Right renal cortex interstitium (tissue), 3 donors: ENCODE measurements around the gene E2F1. TPM values are rescaled to one million over a fixed set of nuclear protein-coding genes. Genes with fewer than 3 reads are reported as not detected.

Source experiments
- DNase-seq, 3 donors: peaks; one replicate each; pipeline ENCODE4 v3.0.0-alpha.2; 2013; ENCODE audit warnings: low read depth in 3 of 3, low spot score in 2 of 3
- polyA plus RNA-seq, 3 donors: library from polyadenylated mRNA; unstranded; fragments of 120-200 nt; gene quantifications; one replicate each; pipeline ENCODE4 v1.2.1, GENCODE V29; 2013; ENCODE audit not compliant: insufficient read length in 3 of 3

Gene E2F1
- polyA plus RNA-seq, 3 donors = 11.0 to 11.4 (median 11.3) TPM

DNA sequence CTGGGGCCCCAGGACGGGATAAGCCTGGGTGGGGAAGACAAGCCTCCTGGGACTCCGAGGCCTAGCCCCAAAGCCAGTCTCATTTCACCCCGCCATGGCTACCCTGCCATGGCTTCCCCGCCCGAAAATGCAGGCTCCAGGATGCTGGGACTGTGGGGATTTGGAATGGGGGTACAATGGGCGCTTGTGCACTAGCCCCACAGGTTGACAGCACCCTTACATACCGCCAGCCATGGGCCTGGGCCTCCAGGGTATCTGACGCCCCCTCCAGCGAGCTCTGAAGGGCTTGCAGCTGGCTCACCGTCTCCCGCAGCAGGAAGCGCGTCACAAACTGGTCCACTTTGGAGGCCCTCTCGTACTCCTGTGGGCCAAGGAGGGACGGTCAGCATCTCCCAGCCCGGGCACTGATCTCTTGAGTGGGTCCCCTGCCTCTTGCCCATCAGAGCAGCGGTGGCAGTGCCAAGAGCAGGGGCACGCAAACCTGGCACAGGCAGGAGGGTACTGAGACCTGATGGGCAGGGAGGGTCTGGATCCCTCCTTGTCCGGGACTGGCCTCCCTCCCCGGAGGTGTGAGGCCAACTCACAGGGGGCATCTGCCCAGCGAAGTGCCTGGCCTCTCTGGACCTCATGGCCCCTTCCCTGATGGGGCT is 26.0 kb downstream of the E2F1 start:
- no peak for DNase-seq

DNA sequence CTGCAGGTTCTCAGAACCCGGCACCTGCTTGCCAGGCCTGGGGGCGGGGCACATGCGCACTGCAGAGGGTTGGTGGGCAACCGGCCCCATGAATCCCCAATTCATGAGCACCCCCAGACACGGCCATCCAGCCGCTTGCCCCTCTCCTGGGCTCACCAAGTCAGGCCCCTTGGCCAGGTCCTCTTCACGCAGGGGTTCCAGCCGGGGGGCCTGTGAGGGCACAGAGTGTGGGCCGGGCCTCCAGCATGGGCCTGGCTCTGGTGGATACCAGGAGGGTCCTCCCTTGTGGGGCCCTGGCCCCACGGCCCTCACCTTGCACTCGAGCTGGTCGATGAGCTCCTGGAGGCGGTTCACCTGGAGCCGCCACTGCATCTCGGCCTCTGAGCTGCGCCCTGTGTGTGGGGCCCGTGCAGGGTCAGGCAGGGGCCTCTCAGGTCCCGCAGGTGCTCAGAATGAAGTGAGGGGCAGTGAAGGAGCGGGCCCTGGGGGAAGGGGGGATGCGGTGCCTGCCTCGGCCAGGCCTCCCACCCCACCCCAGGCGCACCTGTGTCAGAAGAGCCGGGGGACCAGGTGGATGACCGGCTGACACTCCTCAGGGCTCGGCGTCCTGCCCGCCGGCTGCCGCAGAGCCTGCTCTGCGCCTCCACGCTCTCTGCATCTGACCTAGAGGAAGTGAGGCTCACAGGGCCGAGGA is 26.7 kb downstream of the E2F1 start:
- DNase-seq = no peak

DNA sequence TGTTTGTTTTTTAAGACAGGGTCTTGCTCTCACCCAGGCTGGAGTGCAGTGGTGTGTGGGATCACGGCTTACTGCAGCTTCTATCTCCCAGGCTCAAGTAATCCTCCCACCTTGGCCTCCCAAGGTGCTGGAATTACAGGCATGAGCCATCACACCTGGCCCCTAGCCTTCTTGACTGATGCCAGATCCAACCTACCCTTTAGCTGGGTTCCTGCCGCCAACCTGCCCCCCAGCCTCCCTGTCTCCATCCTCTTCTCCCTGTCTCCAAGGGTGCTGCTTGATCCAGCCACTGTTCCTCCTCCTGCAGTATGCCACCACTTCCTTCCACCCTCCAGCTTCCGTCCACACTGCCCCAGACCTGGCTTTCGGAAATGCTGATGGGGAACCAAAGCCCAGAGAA is 27.3 kb downstream of the E2F1 start:
- DNase-seq = no peak

DNA sequence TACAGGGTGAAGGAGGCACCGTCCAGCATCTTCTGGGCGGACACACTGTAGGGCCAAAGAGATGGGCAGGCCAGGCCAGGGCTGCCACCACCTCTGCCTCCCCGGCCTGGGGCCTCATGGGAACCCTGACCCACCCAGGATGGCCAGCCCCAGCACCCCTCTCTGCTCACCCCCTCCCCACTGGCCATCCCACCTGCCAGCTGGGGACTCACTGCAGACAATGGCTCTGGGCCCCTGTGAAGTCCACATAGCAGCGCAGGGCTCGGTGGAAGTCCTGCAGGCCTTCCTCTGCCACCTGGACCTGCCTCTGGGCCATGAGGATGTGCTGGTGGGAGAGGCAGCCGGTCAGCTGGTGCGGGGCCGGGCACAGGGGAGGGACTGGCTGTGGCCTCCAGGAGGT is 27.7 kb downstream of the E2F1 start:
- DNase-seq = no peak

DNA sequence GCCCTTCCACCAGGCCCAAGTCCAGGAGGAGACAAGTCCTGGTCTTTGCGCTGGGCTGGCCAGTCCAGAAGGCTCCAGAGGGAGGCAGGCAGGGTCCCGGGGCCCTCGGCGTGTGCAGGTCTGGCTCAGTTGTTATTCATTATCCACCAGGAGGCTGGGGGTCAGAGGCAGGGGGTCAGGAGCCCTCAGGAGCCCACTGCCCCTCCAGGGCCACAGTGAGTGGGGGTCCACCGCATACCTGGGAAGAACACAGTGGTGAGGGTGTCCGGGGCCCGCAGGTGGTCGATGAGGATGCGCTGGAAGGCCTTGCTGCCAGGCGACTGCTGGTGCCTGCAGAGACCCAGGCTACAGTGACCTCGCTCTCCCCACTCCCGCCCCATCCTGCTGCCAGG is 28.5 kb downstream of the E2F1 start:
- DNase-seq = no peak

DNA sequence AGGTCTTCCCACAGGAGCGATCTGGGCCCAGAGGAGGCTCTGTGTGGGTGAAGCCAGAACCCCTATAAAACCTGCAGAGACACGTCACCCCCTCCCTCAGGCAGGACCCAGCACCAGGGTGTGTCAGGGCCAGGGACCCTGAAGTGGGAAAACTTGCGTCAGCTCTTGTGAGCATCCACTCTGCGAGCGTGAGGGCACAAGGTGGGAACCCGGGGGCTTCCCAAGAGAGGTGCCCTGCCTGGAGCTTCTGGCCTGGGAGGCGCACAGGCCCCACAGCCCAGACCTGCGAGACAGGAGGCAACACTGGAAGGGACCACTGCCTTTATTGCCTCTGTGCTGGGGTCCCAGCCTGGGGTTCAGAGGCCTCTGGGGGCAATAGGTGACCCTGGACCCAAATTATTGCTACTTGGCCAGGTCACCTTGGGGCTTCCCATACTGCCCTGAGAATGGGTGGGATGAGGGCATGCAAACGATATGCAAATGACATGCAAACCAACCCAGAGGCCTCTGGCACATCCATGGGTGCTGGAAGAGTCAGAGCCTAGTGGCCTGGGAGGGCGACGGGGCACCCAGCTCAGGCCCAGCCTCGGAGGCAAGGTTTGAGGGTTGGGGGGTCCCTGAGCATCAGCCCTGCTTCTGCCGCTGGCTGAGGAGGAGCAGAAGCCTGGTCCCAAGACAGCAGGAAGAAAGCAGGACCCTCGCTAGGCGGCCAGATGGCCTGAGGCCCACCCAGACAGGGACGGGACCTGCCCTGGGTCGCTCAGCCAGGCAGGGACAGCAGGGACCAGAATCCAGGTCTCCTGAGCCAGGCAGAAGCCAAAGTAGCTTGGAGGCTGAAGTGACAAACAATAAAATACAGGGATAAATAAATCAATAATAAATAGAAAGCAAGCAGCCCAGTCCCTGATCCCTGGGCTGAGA is 29.1 kb downstream of the E2F1 start:
- no peak for DNase-seq

DNA sequence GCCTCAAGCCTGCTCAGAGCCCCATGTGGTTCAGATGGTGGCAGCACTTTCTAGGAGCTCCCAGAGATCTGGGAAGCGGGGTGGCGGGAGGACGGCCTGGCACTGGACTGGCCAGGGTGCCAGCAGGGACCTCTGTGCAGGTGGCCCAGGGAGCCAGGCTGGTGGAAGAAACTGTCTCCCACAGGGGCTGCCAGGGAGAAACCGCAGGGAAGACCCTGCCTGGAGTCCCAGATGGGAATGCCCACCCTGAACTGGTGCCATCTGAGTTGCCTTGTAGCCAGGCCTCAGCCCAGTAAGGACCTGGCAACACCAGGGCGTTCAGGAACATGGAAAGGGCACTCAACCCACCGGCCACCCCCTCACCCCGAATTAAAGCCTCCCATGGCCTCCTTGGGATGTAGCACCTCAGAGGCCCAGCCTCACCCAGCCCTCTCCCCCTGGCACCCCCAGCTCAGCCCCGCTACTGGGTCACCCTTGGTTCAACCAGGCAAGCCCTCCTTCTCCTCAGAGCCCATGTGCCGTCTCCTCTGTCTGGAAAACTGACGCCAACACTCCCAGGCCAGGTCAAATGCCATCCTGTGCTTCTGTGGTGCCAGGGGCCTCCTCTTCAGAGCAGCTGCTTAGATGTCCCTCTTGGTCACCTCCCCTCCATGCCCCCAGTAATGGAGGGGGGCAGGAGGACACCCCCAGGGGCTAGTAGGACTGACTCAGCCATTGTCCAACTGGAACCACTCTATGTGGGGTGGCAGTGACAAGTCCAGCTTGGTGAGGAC is 30.0 kb downstream of the E2F1 start:
- no peak for DNase-seq

DNA sequence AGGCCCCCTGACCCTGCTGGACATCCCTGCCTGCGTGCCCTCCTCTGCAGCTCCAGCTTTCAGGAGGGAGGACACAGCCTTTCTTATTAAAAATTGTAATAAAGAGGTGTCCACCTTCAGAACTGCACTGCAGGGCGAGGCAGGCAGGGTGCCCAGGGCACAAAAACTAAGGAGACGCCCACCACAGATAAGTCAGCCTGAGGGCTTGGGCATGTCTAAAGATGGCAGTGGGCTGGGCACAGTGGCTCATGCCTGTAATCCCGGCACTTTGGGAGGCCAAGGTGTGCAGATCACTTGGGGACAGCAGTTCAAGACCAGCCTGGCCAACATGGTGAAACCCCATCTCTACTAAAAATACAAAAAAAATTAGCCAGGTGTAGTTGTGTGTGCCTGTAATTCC is 31.0 kb downstream of the E2F1 start:
- DNase-seq = no peak

DNA sequence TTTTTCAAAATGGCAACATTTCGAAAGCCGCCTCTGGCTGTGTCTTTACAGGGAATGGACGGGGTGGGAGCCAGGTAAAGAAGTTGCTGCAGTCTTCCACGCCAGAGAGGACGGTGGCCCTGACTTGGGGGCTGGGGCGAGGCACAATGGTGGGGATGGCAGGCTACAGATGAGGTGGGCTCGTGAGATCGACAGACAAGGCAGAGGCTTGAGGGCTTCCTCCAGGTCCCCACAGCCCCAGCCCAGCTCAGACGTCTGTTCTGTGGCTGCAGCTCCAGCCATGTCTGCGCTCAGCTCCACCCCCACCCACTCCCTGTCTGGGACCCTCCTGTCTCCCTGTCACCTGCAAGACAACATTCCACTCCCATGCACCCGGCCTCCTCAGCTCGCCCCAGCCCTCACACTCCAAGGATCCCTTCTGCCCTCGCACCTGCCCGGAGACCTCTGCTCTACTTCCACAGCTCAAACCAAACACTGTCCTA is 31.5 kb downstream of the E2F1 start:
- no peak for DNase-seq

DNA sequence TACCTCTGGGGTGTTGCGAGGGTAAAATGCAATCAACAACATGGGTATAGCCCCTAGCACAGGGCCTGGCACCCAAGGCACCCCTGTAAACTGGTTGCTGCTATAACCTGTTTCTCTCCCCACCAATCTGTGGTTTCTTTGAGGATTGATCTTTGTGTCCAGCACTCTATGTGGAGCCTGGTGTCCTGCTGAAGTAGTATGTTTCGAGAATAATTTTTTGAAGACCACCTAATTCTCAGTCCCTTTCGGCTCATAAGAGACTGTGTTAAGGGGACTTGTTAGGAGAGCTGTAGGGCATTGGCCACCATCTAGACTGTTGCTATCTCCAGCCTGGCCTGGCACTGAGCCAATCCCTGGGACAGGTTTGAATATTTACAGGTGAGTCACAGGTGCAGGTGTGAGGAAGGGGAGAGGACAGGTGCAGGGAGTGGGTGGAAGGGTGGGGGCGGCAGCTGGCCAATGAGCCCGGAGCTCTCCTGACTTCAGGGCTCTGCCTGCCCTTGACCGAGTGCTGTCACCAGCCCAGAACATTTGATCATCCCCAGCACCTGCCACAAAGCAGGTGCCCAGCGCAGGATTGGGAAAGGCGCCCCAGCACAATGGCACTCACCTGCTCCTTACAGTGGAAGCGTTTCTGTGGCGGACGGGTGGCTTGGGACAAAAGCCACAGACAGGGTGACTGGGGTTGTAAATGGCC is 32.1 kb downstream of the E2F1 start:
- no peak for DNase-seq

DNA sequence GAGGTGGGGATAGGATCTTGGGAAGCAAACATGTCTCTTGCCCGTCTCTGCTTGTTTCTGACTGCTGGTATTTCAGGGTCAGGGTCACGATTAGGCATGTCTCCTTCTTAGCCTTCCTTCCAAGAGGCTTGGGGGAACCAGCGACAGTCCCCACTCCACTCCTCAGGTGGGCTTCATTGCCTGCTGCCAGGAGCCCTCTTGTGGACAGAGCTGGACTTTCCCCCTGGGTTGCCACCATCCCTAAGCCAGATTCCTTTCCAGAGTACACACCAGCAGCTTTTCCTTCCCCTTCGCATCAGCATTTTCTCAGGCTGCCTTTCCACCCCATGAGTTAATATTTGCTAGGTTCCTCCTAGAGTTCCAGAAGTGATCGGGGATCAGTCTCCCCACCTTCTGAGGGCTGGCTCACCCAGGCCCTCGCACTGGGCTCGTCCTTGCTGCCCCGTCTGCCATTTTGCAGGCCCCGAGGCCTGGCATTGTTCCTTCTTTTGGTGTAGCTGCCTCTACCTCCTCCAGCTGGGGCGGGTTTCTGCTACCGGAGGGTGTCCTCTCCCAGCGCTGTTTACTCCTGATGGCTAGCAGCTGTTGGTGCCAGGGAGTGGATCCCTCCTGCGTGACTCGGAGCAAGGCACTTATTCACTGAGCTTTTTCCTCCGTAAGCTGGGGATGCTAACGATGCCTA is 32.8 kb downstream of the E2F1 start:
- DNase-seq = no peak

DNA sequence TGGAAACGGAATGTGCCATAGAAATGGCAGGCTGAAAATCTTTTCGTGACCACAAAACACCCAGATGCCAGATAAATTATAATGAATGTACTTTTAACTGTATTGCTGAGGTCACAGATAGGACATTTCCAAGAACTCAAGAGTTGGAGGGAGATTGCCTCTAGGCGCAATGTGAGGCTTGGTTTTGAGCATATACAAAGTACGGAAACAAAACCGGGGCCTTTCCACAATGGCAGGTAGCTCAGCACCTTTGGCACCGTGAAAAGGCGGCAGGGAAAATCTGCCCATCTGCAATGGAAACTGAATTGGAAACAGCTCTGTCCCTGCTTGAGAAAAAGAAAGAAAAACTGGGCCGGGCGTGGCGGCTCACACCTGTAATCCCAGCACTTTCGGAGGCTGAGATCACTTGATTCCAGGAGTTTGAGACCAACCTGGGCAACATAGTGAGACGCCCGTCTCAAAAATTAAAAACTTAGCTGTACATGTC is 34.6 kb downstream of the E2F1 start:
- DNase-seq = no peak

DNA sequence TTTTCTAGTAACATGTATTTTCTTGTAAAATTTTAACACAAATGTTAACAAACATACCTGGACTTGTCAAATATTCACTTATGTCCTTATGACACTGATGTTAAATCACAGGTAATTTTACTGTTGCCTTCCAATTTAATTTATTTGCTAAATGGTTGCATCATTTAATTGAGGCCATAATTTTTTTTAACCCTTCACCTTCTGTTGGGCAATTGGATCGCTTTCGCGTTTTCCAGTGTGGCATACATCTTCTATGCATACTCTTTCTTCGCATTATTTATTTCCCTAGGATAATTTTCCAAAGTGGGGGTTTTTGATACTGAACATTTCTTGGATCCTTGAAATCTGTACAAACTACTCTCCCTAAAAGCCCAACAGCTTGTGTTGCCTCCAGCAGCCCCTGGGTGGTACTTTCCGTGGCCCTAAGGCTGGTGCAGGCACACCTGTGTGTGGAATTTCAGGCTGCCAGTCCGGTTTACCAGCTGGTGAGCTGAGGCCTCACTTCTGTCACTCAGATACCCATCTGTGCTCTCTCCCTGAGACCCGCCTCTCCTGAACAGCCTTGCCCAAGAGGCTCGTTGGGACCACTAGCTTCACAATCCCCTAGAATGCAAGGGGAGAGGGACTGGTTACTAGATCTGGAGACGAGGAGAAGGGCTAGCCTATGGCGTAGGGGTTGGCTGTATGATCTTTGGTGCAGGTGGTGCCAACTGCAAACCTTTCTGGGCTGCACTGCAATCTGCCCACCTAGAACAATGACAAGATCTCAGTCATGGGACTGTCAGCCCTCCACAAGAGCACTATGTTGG is 35.2 kb downstream of the E2F1 start:
- no peak for DNase-seq

DNA sequence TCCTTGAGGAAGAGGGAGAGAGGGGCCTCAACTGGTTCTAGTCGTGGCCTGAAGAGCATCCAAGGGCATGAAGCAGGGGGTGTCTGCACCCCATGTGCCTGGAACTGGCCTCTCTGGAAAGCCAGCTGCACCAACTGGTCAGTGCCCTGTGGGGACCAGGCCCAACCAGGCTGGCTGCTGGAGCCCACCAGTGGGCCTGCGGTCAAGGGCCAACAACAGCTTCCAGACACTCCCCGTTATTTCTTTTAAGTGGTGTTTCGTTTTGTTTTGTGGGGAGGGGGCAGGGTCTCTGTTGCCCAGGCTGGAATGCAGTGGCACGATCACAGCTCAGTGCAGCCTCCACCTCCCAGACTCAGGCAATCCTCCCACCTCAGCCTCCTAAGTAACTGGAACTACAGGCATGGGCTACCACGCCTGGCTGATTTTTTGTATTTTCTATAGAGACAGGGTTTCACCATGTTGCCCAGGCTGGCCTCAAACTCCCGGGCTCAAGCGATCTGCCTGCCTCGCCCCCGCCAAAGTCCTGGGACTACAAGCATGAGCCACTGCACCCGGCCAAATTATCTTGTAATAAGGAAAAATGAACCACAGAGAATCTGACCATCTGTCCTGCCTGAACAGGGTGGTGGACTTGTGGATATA is 36.0 kb downstream of the E2F1 start:
- DNase-seq = no peak

DNA sequence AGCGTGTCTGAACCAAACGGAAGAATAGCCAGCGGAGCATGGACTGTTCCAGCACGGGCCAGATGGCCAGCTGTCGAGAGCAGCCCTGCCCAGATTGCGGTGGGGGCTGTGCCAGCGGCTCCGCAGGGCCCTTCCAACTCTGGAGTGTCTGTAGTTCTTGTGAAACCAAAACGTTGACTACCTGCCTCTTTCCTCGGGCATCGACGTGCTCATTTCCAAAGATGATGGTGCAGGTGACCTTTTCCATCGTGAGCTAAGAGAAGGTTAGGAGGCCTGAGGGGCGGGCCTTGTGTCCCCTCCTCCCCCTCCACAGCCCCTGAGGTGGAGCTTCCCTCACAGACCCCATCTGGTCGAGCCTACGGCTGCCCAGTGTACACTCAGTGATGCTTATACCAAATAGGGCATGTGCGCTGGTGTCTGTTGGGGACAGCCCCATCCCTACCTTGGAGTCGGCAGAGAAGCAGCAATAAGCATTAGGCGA is 36.9 kb downstream of the E2F1 start:
- no peak for DNase-seq

DNA sequence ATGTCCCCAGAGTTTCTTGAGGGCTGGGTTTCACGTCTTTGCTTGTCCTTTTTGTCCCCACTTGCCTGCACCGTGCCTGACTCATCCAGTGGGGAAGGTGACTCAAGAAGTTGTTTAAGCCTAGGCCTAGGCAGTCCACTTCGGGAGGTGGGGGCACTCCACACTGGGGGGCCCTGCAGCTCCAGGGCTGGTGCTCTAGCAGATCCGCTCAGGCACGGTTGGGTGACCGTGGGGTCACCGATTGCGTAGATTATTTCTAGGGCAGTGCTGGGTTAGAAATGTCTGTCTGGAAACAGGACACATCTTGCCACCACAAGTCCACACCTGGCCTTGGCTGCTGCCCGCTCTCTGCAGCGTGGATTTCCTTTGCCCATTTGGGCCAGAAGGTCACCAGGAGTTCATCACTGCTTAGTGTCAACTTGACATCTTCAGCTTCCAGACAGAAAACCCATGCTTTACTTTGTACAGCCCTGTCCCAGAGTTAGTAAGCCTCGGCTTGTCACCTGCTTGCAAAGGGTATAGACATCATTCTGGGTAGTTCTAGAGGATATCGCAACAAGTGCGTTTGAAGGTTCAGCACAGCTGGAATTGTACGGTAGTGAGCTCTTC is 37.7 kb downstream of the E2F1 start:
- DNase-seq = no peak

DNA sequence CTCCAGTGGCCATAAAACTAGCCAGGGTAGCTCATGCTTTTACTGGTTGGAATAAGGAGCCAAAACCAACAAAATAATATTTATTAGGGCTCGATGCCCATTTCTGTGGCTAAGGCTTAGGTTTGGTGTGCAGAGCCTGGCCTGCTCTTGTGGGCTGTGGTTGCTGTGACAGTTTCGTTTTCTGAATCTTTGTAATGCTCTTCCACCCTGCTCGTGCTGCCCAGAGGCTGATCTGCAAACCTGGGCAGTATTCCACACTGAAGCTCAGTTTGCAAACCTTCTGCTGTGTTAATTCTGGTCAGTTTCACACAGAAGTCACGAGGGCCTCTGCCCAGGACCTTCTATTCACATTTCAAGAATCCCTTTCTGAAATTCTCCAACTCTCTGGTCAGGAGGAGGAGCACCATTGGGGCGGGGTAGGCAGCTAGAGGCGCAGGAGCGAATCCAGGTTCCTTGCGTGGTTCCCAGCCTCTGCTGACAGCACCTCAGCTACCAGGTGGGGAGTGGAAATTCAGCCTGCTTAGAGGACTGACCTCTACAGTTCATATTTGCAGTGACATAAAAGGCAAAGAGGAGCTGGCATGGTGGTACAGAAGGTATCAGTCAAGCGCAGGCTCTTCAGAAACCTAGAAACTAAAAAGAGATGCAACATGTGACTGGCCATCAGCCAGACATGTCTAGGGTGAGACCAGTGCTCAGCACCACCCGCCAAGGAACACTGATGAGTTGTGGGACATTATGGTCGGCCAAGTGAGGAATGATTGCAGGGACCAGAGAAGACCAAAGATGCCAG is 38.4 kb downstream of the E2F1 start:
- DNase-seq = no peak
